Activated CD4-positive, alpha-beta T cell treated with anti-CD3 and anti-CD28 coated beads for 1 hour (primary cell): ENCODE data around the gene DEDD2.

Source experiments
- DNase-seq: peaks from one replicate; pipeline ENCODE4 v3.0.0-alpha.2; 2020

DEDD2 gene

GRCh38 chr19:42168206-42168605 is 49.3 kb downstream of the DEDD2 start:
- DNase-seq: no peak

- no peak for DNase-seq
Measured at GRCh38 chr19:42166316-42166715, 51.2 kb downstream of the DEDD2 start.

- DNase-seq: no peak
Measured at GRCh38 chr19:42165146-42165545, 52.3 kb downstream of the DEDD2 start.

GRCh38 chr19:42161616-42162263 is 55.7 kb downstream of the DEDD2 start:
- DNase-seq: no peak

GRCh38 chr19:42159942-42160341 is 57.5 kb downstream of the DEDD2 start:
- no peak for DNase-seq

GRCh38 chr19:42158926-42159325 is 58.6 kb downstream of the DEDD2 start:
- DNase-seq: no peak

- no peak for DNase-seq
Measured at GRCh38 chr19:42156571-42156970, 60.9 kb downstream of the DEDD2 start.

GRCh38 chr19:42155796-42156195 is 61.7 kb downstream of the DEDD2 start:
- DNase-seq: no peak

GRCh38 chr19:42154471-42155323 is 62.8 kb downstream of the DEDD2 start:
- DNase-seq: no peak

GRCh38 chr19:42153672-42154433 is 63.6 kb downstream of the DEDD2 start:
- no peak for DNase-seq

GRCh38 chr19:42152910-42153671 is 64.4 kb downstream of the DEDD2 start:
- no peak for DNase-seq

- no peak for DNase-seq
Measured at GRCh38 chr19:42151782-42152684, 65.4 kb downstream of the DEDD2 start.

GRCh38 chr19:42150911-42151361 is 66.5 kb downstream of the DEDD2 start:
- no peak for DNase-seq

GRCh38 chr19:42150364-42150763 is 67.1 kb downstream of the DEDD2 start:
- no peak for DNase-seq

- DNase-seq: no peak
Measured at GRCh38 chr19:42149447-42150202, 67.9 kb downstream of the DEDD2 start.
